GM13977 (cell line): ENCODE data around the gene EPHX1.
"Not testable (repeated sequence)": the region's sequence is repeated elsewhere in the genome, so short reads cannot be mapped to it uniquely, and the experiment has no call there.

Experiments
- DNase-seq: peaks from one replicate; pipeline ENCODE4 v3.0.0; 2012; ENCODE audit warnings: low spot score
- in situ Hi-C: fragments of 300-500 bp; cut with MboI; formaldehyde crosslinking; loops from one replicate; pipeline ENCODE4 v1.12.0; 2022; ENCODE audit warnings: low sequenced_read_pairs, low pct_unique_long_range_greater_than_20kb, mixed read lengths, inconsistent platforms; ENCODE audit not compliant: unreplicated experiment
- TF ChIP-seq, protein P1 (sequence below): IDR thresholded peaks from 2 replicates; pipeline ENCODE4 v1.5.1; 2012; ENCODE audit warnings: mild to moderate bottlenecking, control low read depth; ENCODE audit not compliant: insufficient read depth; ENCODE audit errors: extremely low read depth, missing control alignments

EPHX1 gene

DNA sequence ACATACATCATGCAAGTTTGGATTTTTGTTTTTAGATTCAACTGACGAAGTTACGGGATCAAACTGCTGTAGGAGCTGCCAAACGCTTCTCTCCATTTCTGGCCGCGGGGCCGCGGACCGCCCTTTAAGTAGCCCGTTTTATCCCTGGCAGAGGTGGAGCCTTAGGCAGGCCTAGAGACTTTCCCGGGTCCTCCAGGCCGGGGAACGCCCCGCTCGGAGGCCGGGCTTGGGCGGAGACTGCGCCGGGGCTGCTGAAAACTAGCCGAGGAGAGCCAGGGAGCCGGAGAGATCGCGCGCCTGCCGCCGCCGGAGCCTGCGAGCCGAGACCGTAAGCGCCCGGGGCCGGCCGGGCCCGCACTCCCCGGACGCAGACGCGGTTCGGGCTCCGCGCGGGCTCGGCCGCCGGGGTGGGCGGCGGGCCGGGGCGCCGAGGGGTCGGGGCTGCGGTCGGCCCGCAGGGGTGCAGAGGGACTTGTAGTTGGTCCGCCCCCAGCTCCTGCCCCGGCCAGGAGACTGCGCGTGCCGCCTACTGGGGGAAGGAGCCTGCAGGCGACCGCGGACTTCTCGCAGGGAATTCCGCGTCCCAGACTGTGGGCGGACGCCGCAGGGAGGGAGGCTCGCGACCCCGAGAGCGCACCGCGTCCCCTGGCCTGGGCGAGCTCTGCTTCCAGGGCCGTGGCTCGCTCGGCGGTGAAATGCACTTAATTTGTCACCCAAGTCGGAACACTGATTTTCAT, at the start of gene EPHX1:
Gene EPHX1 (plus strand): TSS at position 283 of the 737 bp plus-strand sequence. CDS start 18,606 bp downstream, outside the sequence.
- DNase-seq, result peak; percentile 94
- TF ChIP-seq, protein P1, sequence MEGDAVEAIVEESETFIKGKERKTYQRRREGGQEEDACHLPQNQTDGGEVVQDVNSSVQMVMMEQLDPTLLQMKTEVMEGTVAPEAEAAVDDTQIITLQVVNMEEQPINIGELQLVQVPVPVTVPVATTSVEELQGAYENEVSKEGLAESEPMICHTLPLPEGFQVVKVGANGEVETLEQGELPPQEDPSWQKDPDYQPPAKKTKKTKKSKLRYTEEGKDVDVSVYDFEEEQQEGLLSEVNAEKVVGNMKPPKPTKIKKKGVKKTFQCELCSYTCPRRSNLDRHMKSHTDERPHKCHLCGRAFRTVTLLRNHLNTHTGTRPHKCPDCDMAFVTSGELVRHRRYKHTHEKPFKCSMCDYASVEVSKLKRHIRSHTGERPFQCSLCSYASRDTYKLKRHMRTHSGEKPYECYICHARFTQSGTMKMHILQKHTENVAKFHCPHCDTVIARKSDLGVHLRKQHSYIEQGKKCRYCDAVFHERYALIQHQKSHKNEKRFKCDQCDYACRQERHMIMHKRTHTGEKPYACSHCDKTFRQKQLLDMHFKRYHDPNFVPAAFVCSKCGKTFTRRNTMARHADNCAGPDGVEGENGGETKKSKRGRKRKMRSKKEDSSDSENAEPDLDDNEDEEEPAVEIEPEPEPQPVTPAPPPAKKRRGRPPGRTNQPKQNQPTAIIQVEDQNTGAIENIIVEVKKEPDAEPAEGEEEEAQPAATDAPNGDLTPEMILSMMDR, result peak; percentile 25
- in situ Hi-C loops, result no loop called here

DNA sequence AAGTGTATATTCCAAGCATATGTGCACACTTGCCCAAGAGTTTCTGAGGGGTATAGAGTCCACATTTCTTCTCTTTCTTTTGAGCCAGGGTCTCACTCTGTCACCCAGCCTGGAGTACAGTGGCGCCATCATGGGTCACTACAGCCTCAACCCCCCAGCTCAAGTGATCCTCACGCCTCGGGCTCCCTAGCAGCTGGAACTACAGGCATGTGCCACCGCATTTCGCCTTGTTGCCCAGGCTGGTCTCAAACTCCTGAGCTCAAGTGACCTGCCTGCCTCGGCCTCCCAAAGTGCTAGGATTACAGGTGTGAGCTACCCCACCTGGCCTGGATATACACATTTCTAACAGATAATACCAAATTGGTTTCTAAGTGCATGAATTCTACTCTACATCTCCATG, 49.4 kb upstream of the EPHX1 start:
- DNase-seq, result no peak
- in situ Hi-C loops, result no loop called here
- TF ChIP-seq, protein P1, result no peak

DNA sequence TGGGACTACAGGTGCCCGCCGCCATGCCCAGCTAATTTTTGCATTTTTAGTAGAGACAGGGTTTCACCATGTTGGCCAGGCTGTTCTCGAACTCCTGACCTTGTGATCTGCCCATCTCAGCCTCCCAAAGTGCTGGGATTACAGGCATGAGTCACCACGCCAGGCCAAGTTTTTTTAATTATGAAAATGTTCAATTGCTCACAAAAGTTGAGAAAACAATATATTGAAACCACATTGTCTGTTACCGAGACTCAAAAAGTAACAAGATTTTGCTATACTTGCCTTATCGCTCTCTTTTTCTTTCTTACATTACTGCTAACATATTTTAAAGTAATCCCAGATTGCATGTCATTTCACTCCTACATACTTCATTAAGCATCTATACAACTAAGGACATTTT, 48.5 kb upstream of the EPHX1 start:
- DNase-seq, result not testable (repeated sequence)

DNA sequence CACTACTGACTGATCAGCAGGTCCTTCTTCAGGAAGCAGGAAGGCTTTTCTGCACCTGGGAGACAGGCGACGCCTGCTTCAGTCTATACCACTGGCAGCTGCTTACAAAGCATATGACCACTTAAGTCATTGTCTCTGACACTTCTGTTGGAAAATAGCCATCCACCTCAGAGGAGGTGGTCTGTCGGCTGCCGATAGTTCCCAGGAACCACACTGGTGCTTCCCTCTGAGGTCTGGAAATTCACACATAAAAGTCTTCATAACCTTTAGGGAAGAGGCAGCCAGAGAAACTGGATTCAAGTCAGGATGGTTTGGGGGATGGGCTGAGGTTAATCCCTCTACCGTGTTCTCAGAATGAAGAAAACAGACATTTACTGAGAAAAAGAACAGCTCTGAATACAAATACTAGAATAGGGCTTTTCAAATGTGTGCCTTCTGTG, 47.9 kb upstream of the EPHX1 start:
- TF ChIP-seq, protein P1, result no peak
- in situ Hi-C loops, result no loop called here
- DNase-seq, result no peak

More for the DNA sequence above, 48.5 kb upstream of the EPHX1 start:
- in situ Hi-C loops, result not testable (repeated sequence)

DNA sequence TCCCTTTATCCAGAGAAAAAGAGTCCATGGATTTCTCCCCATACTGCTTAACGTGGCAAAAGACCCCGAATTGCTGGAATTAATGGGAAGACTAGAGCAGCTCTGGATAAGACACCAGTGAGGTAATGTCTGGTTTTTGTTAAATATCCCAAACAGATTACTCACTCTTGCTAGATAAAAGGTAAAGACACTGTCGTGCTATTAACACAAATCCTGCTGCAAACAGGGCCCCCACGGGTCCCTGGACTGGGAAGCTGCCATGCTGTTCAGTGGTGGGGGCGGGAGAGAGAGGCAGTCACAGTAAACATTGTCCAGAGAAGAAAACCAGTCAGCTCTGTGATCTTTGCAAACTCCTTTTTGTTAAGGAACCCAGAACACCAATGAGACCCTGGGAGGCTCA, 47.5 kb upstream of the EPHX1 start:
- TF ChIP-seq, protein P1, result no peak
- in situ Hi-C loops, result no loop called here
- no peak for DNase-seq

DNA sequence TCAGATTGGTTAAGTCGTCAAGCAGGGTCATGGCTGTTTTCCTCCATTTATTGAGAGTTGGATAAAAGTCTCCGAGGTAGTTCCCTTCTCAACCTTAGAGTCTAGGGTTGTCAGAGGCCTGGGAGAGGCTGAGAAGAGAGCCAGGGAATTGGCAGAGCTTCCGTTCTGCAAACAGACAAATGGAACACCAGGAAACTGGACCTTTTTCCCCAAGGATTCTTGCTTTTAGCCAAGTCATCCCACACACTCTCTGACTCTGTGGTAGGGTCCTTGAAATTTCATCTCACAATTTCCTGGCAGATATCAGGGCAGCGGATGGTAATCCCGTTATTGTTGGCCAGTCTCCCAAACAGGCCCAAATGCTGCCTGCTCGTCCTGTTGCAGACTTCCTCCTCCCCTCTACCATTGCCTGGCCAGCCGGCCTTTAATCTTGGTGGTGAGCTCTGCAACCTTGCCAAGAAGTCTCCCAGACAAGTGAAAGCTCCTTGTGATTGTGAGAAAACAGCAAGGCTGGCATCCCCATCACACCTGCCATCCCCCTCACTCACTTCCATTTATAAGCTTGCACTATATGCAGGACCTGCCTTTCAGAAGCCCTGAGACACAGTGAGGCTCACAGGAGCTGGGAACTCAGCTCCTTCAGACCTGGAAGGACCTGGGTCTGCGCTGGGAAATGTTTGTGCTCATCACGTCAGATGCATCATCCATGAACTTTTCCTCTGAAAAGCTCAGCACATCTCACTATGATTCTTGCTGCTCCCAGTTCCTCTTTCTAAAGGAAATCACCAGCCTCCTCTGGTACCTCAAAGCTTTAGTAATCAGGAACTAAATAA, 46.0 kb upstream of the EPHX1 start:
- DNase-seq, result no peak
- TF ChIP-seq, protein P1, result no peak
- in situ Hi-C loops, result no loop called here
